WTC11 (cell line): ENCODE data around the gene PHLDA2. TPM values are rescaled to one million over a fixed set of nuclear protein-coding genes. Genes with fewer than 3 reads are reported as not detected.

Source experiments
- ATAC-seq: fragments of 200-7000 bp; cut with Tn5 transposase; 2 replicates; pipeline ENCODE4 v1.10.0; 2021; ENCODE audit warnings: mild to moderate bottlenecking, moderate library complexity
- CTCF ChIA-PET: fragments of 300-600 bp; sonication (Branson Sonifier 250); formaldehyde crosslinking; loops from one replicate; lab custom pipeline; 2021; ENCODE audit warnings: antibody characterized with exemption; lab: Charles Lee
- POLR2A ChIA-PET: fragments of 350-600 bp; sonication (Branson Sonifier 250); formaldehyde crosslinking; loops from one replicate; lab custom pipeline; 2021; ENCODE audit warnings: antibody characterized with exemption; lab: Charles Lee
- DNase-seq: peaks from one replicate; pipeline ENCODE4 v3.0.0; 2021; ENCODE audit warnings: low spot score
- H3K27ac Mint-ChIP-seq: 2 replicates; pipeline ENCODE4 v1.8.0; 2021; ENCODE audit warnings: mixed read lengths
- H3K27me3 Mint-ChIP-seq: 2 replicates; pipeline ENCODE4 v1.8.0; 2021; ENCODE audit warnings: low read depth, mild to moderate bottlenecking, moderate library complexity, mixed read lengths
- H3K36me3 Mint-ChIP-seq: 2 replicates; pipeline ENCODE4 v1.8.0; 2021; ENCODE audit warnings: mixed read lengths
- H3K4me1 Mint-ChIP-seq: 2 replicates; pipeline ENCODE4 v1.8.0; 2022; ENCODE audit warnings: mixed read lengths
- H3K4me3 Mint-ChIP-seq: 2 replicates; pipeline ENCODE4 v1.8.0; 2021; ENCODE audit warnings: mild to moderate bottlenecking, moderate library complexity, mixed read lengths
- H3K9me3 Mint-ChIP-seq: 2 replicates; pipeline ENCODE4 v1.8.0; 2021; ENCODE audit warnings: mixed read lengths
- CBFB ChIP-seq: sonication (generic); formaldehyde crosslinking; IDR thresholded peaks from 2 replicates; pipeline ENCODE4 v1.8.1; 2022; ENCODE audit warnings: mild to moderate bottlenecking, low read depth, missing genetic modification reagents
- E2F4 ChIP-seq: sonication (generic); formaldehyde crosslinking; IDR thresholded peaks from 2 replicates; pipeline ENCODE4 v1.8.1; 2022; ENCODE audit warnings: low read depth, mild to moderate bottlenecking, moderate library complexity, missing genetic modification reagents, borderline replicate concordance
- E2F5 ChIP-seq: sonication (generic); formaldehyde crosslinking; IDR thresholded peaks from 2 replicates; pipeline ENCODE4 v1.8.1; 2022; ENCODE audit warnings: mild to moderate bottlenecking, moderate library complexity, missing genetic modification reagents
- GRHL2 ChIP-seq: fragments of 250-450 bp; sonication (Bioruptor Pico); IDR thresholded peaks from 2 replicates; pipeline ENCODE4 v1.8.0; 2022; ENCODE audit warnings: mild to moderate bottlenecking, moderate library complexity; ENCODE audit not compliant: insufficient replicate concordance, severe bottlenecking
- MXD4 ChIP-seq: fragments of 250-450 bp; sonication (Bioruptor Pico); IDR thresholded peaks from 2 replicates; pipeline ENCODE4 v1.8.0; 2021; ENCODE audit warnings: mild to moderate bottlenecking, moderate library complexity, borderline replicate concordance
- NFE2L1 ChIP-seq: sonication (generic); formaldehyde crosslinking; IDR thresholded peaks from 2 replicates; pipeline ENCODE4 v1.8.1; 2023; ENCODE audit warnings: missing genetic modification reagents
- NFYB ChIP-seq: sonication (generic); formaldehyde crosslinking; conservative IDR thresholded peaks from 2 replicates; pipeline ENCODE4 v1.8.0; 2022; ENCODE audit warnings: low read depth, missing genetic modification reagents
- OVOL2 ChIP-seq: fragments of 250-450 bp; sonication (Bioruptor Pico); IDR thresholded peaks from 2 replicates; pipeline ENCODE4 v1.9.0; 2021; ENCODE audit warnings: mild to moderate bottlenecking, borderline replicate concordance
- RELA ChIP-seq: sonication (generic); formaldehyde crosslinking; IDR thresholded peaks from 2 replicates; pipeline ENCODE4 v1.8.1; 2022; ENCODE audit warnings: missing genetic modification reagents, mild to moderate bottlenecking, borderline replicate concordance
- SOX15 ChIP-seq: fragments of 250-450 bp; sonication (Bioruptor Pico); IDR thresholded peaks from 2 replicates; pipeline ENCODE4 v1.9.0; 2021; ENCODE audit warnings: mild to moderate bottlenecking
- SP1 ChIP-seq: sonication (generic); formaldehyde crosslinking; conservative IDR thresholded peaks from 2 replicates; pipeline ENCODE4 v1.8.1; 2022; ENCODE audit warnings: missing genetic modification reagents
- STAT6 ChIP-seq: sonication (generic); formaldehyde crosslinking; conservative IDR thresholded peaks from 2 replicates; pipeline ENCODE4 v1.8.1; 2023; ENCODE audit warnings: mild to moderate bottlenecking, low read depth, missing genetic modification reagents, moderate library complexity
- TCF7 ChIP-seq: sonication (generic); formaldehyde crosslinking; IDR thresholded peaks from 2 replicates; pipeline ENCODE4 v1.8.0; 2022; ENCODE audit warnings: mild to moderate bottlenecking, low read depth, missing genetic modification reagents, moderate library complexity
- TEAD4 ChIP-seq: sonication (generic); formaldehyde crosslinking; IDR thresholded peaks from 2 replicates; pipeline ENCODE4 v1.8.0; 2022; ENCODE audit warnings: mild to moderate bottlenecking, missing genetic modification reagents
- ZBTB21 ChIP-seq: sonication (generic); formaldehyde crosslinking; IDR thresholded peaks from 2 replicates; pipeline ENCODE4 v1.8.1; 2023; ENCODE audit warnings: mild to moderate bottlenecking, missing genetic modification reagents, borderline replicate concordance
- ZNF138 ChIP-seq: sonication (generic); formaldehyde crosslinking; conservative IDR thresholded peaks from 2 replicates; pipeline ENCODE4 v1.8.1; 2022; ENCODE audit warnings: mild to moderate bottlenecking, moderate library complexity, missing genetic modification reagents
- ZNF232 ChIP-seq: sonication (generic); formaldehyde crosslinking; IDR thresholded peaks from 2 replicates; pipeline ENCODE4 v1.8.0; 2022; ENCODE audit warnings: mild to moderate bottlenecking, missing genetic modification reagents
- ZNF512 ChIP-seq: sonication (generic); formaldehyde crosslinking; IDR thresholded peaks from 2 replicates; pipeline ENCODE4 v1.8.1; 2022; ENCODE audit warnings: missing genetic modification reagents, borderline replicate concordance
- ZNF671 ChIP-seq: fragments of 250-450 bp; sonication (Bioruptor Pico); IDR thresholded peaks from 2 replicates; pipeline ENCODE4 v1.8.0; 2021; ENCODE audit warnings: mild to moderate bottlenecking
- total RNA-seq: library from RNA; stranded (reverse); gene quantifications from 3 replicates; pipeline ENCODE4 v1.2.3, GENCODE V29; 2021
- TF ChIP-seq, protein P1 (sequence below): sonication (generic); formaldehyde crosslinking; IDR thresholded peaks from 2 replicates; pipeline ENCODE4 v1.8.1; 2023; ENCODE audit warnings: mild to moderate bottlenecking, missing genetic modification reagents, moderate library complexity
- TF ChIP-seq, protein P2 (sequence below): sonication (generic); formaldehyde crosslinking; IDR thresholded peaks from 2 replicates; pipeline ENCODE4 v1.8.1; 2022; ENCODE audit warnings: low read depth, missing genetic modification reagents, borderline replicate concordance
- TF ChIP-seq, protein P3 (sequence below): sonication (generic); formaldehyde crosslinking; IDR thresholded peaks from 2 replicates; pipeline ENCODE4 v1.8.0; 2022; ENCODE audit warnings: missing genetic modification reagents

PHLDA2 gene
- total RNA-seq, 1 experiment from 2014 or later = 9.6 TPM

DNA sequence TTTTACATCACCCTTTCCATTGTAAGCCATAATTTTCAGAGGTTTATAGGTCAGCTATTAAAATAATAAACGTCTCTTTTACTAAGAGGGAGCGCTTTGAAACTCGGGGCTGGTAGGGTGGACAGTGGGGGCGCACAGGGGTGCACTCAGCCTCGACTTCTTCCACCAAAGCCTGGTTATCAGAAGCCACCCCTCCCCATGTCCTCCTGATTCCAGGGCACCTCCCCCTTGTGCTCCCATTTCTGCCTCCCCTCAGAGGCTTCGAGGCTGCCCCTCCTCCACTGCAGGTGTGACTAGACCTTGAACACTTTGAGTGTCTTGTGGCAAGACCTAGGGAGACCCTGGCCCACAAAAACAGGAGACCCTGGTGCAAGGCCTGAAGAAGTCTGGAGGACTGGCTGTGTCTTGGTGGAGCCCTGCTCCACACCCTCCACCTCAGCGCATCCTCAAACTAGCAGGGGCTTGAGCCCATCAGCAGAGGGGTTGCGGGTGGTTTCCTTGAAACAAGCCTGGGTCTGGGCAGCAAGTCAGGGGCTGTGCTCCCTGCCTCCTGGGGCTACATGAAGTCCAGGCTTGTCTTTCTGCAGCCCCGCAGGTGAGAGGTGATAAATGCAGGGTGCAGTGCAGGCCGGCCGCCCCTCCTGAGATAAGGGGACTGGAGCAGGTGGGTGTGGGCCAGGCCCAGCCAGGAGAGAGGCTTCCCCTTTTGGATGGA is 46.7 kb downstream of the PHLDA2 start:
- ATAC-seq (peak; percentile 5), DNase-seq (no peak)
- POLR2A ChIA-PET = interaction anchor here (0.9 kb wide), 1 partner anchor 349 kb away, joined by 3 read pairs; no protein-coding TSS in a partner anchor
- CTCF ChIA-PET = interaction anchor here (2.6 to 4.4 kb wide), 2 partner anchors 9 to 189 kb away, joined by 10 to 34 read pairs; no protein-coding TSS in a partner anchor
- Mint-ChIP-seq H3K36me3 (0 out of 2 replicates have a peak, but pooled peaks cover 7% of the 10 kb centered on the region), H3K9me3 (peaks cover 8% of the 10 kb centered on the region), H3K27me3 (peaks cover 83% of the 10 kb centered on the region), H3K27ac (no peak overlapping the region), H3K4me3 (peak overlapping the region; percentile 58), H3K4me1 (peaks cover 26% of the 10 kb centered on the region)
- TF ChIP-seq CBFB (CRISPR knock-in tag) (no peak), ZNF232 (no peak), GRHL2 (CRISPR knock-in tag) (no peak), STAT6 (CRISPR knock-in tag) (no peak), NFE2L1 (no peak), TCF7 (CRISPR knock-in tag) (no peak)
- TF ChIP-seq, protein P1, sequence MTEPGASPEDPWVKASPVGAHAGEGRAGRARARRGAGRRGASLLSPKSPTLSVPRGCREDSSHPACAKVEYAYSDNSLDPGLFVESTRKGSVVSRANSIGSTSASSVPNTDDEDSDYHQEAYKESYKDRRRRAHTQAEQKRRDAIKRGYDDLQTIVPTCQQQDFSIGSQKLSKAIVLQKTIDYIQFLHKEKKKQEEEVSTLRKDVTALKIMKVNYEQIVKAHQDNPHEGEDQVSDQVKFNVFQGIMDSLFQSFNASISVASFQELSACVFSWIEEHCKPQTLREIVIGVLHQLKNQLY (CRISPR knock-in tag) = no peak

GRCh38 chr11:2881981-2882375 is 47.2 kb downstream of the PHLDA2 start:
- H3K4me3 Mint-ChIP-seq = no peak overlapping the region
- ATAC-seq (no peak), DNase-seq (no peak)
- TF ChIP-seq TEAD4 (CRISPR knock-in tag) (no peak), ZNF671 (no peak), CBFB (CRISPR knock-in tag) (no peak), ZBTB21 (CRISPR knock-in tag) (no peak), MXD4 (CRISPR knock-in tag) (no peak), RELA (no peak), E2F5 (CRISPR knock-in tag) (no peak), NFYB (no peak), SOX15 (CRISPR knock-in tag) (no peak), ZNF512 (CRISPR knock-in tag) (no peak), ZNF138 (CRISPR knock-in tag) (no peak), OVOL2 (CRISPR knock-in tag) (no peak), E2F4 (CRISPR knock-in tag) (no peak), SP1 (no peak)
- TF ChIP-seq, protein P2, sequence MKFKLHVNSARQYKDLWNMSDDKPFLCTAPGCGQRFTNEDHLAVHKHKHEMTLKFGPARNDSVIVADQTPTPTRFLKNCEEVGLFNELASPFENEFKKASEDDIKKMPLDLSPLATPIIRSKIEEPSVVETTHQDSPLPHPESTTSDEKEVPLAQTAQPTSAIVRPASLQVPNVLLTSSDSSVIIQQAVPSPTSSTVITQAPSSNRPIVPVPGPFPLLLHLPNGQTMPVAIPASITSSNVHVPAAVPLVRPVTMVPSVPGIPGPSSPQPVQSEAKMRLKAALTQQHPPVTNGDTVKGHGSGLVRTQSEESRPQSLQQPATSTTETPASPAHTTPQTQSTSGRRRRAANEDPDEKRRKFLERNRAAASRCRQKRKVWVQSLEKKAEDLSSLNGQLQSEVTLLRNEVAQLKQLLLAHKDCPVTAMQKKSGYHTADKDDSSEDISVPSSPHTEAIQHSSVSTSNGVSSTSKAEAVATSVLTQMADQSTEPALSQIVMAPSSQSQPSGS (CRISPR knock-in tag) = no peak
- TF ChIP-seq, protein P3, sequence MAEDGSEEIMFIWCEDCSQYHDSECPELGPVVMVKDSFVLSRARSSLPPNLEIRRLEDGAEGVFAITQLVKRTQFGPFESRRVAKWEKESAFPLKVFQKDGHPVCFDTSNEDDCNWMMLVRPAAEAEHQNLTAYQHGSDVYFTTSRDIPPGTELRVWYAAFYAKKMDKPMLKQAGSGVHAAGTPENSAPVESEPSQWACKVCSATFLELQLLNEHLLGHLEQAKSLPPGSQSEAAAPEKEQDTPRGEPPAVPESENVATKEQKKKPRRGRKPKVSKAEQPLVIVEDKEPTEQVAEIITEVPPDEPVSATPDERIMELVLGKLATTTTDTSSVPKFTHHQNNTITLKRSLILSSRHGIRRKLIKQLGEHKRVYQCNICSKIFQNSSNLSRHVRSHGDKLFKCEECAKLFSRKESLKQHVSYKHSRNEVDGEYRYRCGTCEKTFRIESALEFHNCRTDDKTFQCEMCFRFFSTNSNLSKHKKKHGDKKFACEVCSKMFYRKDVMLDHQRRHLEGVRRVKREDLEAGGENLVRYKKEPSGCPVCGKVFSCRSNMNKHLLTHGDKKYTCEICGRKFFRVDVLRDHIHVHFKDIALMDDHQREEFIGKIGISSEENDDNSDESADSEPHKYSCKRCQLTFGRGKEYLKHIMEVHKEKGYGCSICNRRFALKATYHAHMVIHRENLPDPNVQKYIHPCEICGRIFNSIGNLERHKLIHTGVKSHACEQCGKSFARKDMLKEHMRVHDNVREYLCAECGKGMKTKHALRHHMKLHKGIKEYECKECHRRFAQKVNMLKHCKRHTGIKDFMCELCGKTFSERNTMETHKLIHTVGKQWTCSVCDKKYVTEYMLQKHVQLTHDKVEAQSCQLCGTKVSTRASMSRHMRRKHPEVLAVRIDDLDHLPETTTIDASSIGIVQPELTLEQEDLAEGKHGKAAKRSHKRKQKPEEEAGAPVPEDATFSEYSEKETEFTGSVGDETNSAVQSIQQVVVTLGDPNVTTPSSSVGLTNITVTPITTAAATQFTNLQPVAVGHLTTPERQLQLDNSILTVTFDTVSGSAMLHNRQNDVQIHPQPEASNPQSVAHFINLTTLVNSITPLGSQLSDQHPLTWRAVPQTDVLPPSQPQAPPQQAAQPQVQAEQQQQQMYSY (CRISPR knock-in tag) = no peak
- 0 out of 2 replicates have a peak, but pooled peaks cover 7% of the 10 kb centered on the region for H3K36me3 Mint-ChIP-seq
- peaks cover 83% of the 10 kb centered on the region for H3K27me3 Mint-ChIP-seq
- POLR2A ChIA-PET = interaction anchor here (0.9 kb wide), 1 partner anchor 348 kb away, joined by 3 read pairs; no protein-coding TSS in a partner anchor
- peaks cover 8% of the 10 kb centered on the region for H3K9me3 Mint-ChIP-seq
- no peak overlapping the region for H3K27ac Mint-ChIP-seq
- peaks cover 22% of the 10 kb centered on the region for H3K4me1 Mint-ChIP-seq
- CTCF ChIA-PET = interaction anchor here (1.3 to 2.6 kb wide), 4 partner anchors 9 to 351 kb away, joined by 3 to 10 read pairs (median 4); no protein-coding TSS in a partner anchor
